ENCODE measurements around the gene YBX1. TPM values are rescaled to one million over a fixed set of nuclear protein-coding genes. Genes with fewer than 3 reads are reported as not detected.
"Not testable (repeated sequence)": the region's sequence is repeated elsewhere in the genome, so short reads cannot be mapped to it uniquely, and the experiment has no call there.

YBX1 gene
- total and polyA plus RNA-seq, 2 experiments from 2014 or later = 177 to 418 TPM

- WGBS (ENCODE audit: low lambda C conversion rate, missing lambda C conversion rate) = 95% methylated on average over 10 of the region's 10 CpGs
Observed at GRCh38 chr1:42679364-42679983, 2.7 kb upstream of the YBX1 start.

DNA sequence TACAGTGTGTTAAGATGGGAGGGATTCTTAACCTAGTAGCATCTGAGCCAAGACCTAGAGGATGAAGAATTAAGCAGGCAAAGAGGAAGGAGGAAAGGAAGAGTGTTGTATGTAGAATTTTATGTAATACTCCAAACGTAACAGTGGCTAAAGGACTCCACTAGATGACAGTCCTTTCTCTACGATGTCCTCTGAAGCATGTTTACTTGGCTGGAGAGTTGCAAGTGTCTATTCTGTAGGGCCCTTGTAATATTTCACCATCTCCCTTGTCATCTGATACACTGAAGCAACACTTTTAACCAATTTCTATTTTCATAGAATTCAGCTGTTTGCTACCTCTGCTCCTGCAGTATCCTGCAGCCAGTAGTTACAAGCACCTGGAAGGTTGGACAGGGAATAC lies 2.2 kb upstream of the YBX1 start:
- Histone ChIP-seq H3K9me3 (ENCODE audit: low read depth) (no peaks in the 10 kb centered on the region), H3K27me3 (no peaks in the 10 kb centered on the region), H2AFZ (no peak overlapping the region), H3K36me3 (replicated peaks; ENCODE audit: insufficient read depth, low read depth) (no peaks in the 10 kb centered on the region), H3K27ac (peak overlapping the region; percentile 96), H3K79me2 (peaks cover 32% of the 10 kb centered on the region), H3K9me2 (replicated peaks; ENCODE audit: insufficient read depth) (no peaks in the 10 kb centered on the region), H3K4me3 (no peak overlapping the region), H4K20me1 (ENCODE audit: insufficient read depth, poor library complexity, severe bottlenecking) (peaks cover 21% of the 10 kb centered on the region), H3K4me1 (ENCODE audit: insufficient read depth) (peaks cover 26% of the 10 kb centered on the region), H3K4me2 (peak overlapping the region; percentile 86)
- DNase-seq (ENCODE audit: low spot score) = no peak
- WGBS (ENCODE audit: low lambda C conversion rate, missing lambda C conversion rate) = 86% methylated on average over 2 of the region's 2 CpGs
- TF ChIP-seq EZH2phosphoT487 (IDR thresholded peaks at IDR 0.05; ENCODE audit: low read depth, severe bottlenecking, unreplicated experiment) (no peak), EZH2 (IDR thresholded peaks at IDR 0.05; ENCODE audit: borderline replicate concordance) (no peak), CTCF (IDR thresholded peaks at IDR 0.05; ENCODE audit: poor library complexity) (no peak)

More at GRCh38 chr1:42679364-42679983, 2.7 kb upstream of the YBX1 start:
- no peak overlapping the region for H3K4me3 ChIP-seq
- peak overlapping the region; percentile 32 for H3K4me2 ChIP-seq
- TF ChIP-seq EZH2 (IDR thresholded peaks at IDR 0.05; ENCODE audit: borderline replicate concordance) (no peak), EZH2phosphoT487 (IDR thresholded peaks at IDR 0.05; ENCODE audit: low read depth, severe bottlenecking, unreplicated experiment) (no peak), CTCF (IDR thresholded peaks at IDR 0.05; ENCODE audit: poor library complexity) (no peak)
- H3K9me3 ChIP-seq (ENCODE audit: low read depth) = no peaks in the 10 kb centered on the region
- H2AFZ ChIP-seq = no peak overlapping the region
- H3K36me3 ChIP-seq (replicated peaks; ENCODE audit: insufficient read depth, low read depth) = no peaks in the 10 kb centered on the region
- no peak for DNase-seq (ENCODE audit: low spot score)
- no peaks in the 10 kb centered on the region for H3K27me3 ChIP-seq
- H3K27ac ChIP-seq = no peak overlapping the region
- peaks cover 15% of the 10 kb centered on the region for H4K20me1 ChIP-seq (ENCODE audit: insufficient read depth, poor library complexity, severe bottlenecking)
- peaks cover 26% of the 10 kb centered on the region for H3K79me2 ChIP-seq
- H3K9me2 ChIP-seq (replicated peaks; ENCODE audit: insufficient read depth) = no peaks in the 10 kb centered on the region
- H3K4me1 ChIP-seq (ENCODE audit: insufficient read depth) = peaks cover 20% of the 10 kb centered on the region

DNA sequence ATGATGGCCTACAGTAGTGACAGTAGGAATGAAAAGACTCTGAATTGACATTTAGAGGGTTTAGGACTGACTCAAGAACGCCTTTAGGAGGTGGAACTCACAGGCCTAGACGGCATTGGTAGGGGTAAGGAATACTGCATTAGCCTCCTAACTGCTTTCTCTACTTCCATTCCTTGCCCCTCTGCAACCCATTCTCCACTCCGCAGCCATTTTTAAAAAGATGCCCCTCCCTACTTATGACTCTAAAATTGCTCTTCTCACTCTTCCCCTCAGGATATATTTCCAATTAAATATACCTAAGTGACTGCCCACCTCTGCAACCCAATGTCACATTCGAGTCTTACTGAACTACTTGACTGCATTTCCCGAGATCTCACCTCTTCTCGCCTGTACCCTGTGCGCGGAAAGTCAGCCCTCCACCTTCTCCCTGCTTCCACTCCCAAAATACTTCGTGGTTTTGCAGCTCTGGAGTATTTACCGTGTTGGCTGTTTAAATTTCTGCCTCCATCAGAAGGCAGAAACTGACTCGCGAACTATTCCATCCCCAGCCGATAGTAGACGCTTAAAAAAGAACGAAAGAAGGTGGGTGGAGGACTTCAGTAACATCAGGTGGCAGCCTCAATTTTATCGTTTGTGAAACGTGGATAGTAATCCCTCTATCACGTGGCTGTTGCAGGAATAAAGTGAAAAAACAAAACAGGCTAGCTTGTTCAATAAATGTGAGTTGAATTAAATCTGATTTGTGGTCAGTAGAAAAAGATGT lies 1.1 kb upstream of the YBX1 start:
- no peaks in the 10 kb centered on the region for H3K9me2 ChIP-seq (replicated peaks; ENCODE audit: insufficient read depth)
- 9% methylated on average over 18 of the region's 18 CpGs for WGBS (ENCODE audit: low lambda C conversion rate, missing lambda C conversion rate)
- no peaks in the 10 kb centered on the region for H3K27me3 ChIP-seq
- peaks cover 31% of the 10 kb centered on the region for H4K20me1 ChIP-seq (ENCODE audit: insufficient read depth, poor library complexity, severe bottlenecking)
- no peak for TF ChIP-seq CTCF (IDR thresholded peaks at IDR 0.05; ENCODE audit: poor library complexity)
- no peak for TF ChIP-seq EZH2 (IDR thresholded peaks at IDR 0.05; ENCODE audit: borderline replicate concordance)
- TF ChIP-seq EZH2phosphoT487 (IDR thresholded peaks at IDR 0.05; ENCODE audit: low read depth, severe bottlenecking, unreplicated experiment) = no peak
- no peaks in the 10 kb centered on the region for H3K36me3 ChIP-seq (replicated peaks; ENCODE audit: insufficient read depth, low read depth)
- peaks cover 43% of the 10 kb centered on the region for H3K79me2 ChIP-seq
- peak overlapping the region; percentile 86 for H3K4me2 ChIP-seq
- H2AFZ ChIP-seq = peak overlapping the region; percentile 72
- peaks cover 36% of the 10 kb centered on the region for H3K4me1 ChIP-seq (ENCODE audit: insufficient read depth)
- peak overlapping the region; percentile 96 for H3K27ac ChIP-seq
- H3K4me3 ChIP-seq = peak overlapping the region; percentile 57
- DNase-seq (ENCODE audit: low spot score) = peak; percentile 48
- no peaks in the 10 kb centered on the region for H3K9me3 ChIP-seq (ENCODE audit: low read depth)

GRCh38 chr1:42682484-42682738 lies 193 bp downstream of the YBX1 start:
- Histone ChIP-seq H3K4me2 (peak overlapping the region; percentile 51), H3K79me2 (peaks cover 56% of the 10 kb centered on the region)
- not testable (repeated sequence) for H3K9me3 ChIP-seq (ENCODE audit: low read depth)

More at GRCh38 chr1:42682484-42682738, 193 bp downstream of the YBX1 start:
- Histone ChIP-seq H3K4me1 (ENCODE audit: insufficient read depth) (peaks cover 44% of the 10 kb centered on the region), H3K4me3 (peak overlapping the region; percentile 24), H3K27ac (peak overlapping the region; percentile 95), H4K20me1 (ENCODE audit: insufficient read depth, poor library complexity, severe bottlenecking) (peaks cover 44% of the 10 kb centered on the region)
- not testable (repeated sequence) for H3K36me3 ChIP-seq (replicated peaks; ENCODE audit: insufficient read depth, low read depth); H3K27me3 ChIP-seq; H3K9me2 ChIP-seq (replicated peaks; ENCODE audit: insufficient read depth); DNase-seq (ENCODE audit: low spot score); H2AFZ ChIP-seq
- 2% methylated on average over 6 of the region's 33 CpGs for WGBS (ENCODE audit: low lambda C conversion rate, missing lambda C conversion rate)

All from hepatocyte (in vitro differentiated cells).